Measurements from ENCODE around the gene NCKAP5.

Gene NCKAP5

GRCh38 chr2:133433455-133434451 is 134.5 kb downstream of the NCKAP5 start:
- Histone ChIP-seq H3K9ac (ENCODE audit: low read depth in 1 of 2, low read length in 2 of 2) (no peak overlapping the region), H3K27ac (ENCODE audit: low read depth, low read length) (no peak overlapping the region), H3K4me1 (ENCODE audit: control insufficient read depth in 1 of 2, insufficient read depth in 2 of 2, low read length in 2 of 2) (peaks cover 0 to 14% of the 10 kb centered on the region in 2 donors), H3K27me3 (ENCODE audit: control insufficient read depth in 1 of 2, insufficient read depth in 2 of 2, low read length in 2 of 2) (no peaks in the 10 kb centered on the region), H3K9me3 (ENCODE audit: control insufficient read depth in 1 of 2, low read length in 2 of 2) (no peaks in the 10 kb centered on the region), H3K4me3 (ENCODE audit: low read depth in 1 of 2, low read length in 2 of 2) (no peak overlapping the region), H3K36me3 (ENCODE audit: control insufficient read depth in 1 of 2, insufficient read depth in 2 of 2, low read length in 2 of 2) (no peaks in the 10 kb centered on the region)

DNA sequence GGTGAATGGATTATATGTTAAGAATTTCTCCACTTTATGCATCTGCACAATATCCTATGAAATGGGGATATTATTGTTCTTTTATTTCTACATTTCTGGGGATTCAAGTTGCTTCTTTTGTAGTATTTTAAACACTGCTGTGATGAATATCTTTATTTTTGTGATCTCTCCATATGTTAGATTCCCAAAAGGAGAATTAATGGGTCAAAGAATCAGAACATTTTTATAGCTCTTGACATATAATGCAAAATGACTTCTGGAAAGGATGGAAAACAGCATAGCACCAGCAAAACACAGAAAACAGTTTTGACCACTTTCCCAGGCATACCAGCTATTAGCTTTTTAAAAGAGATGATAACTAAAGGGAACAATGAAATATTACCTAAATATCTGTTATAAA is 135.5 kb downstream of the NCKAP5 start:
- Histone ChIP-seq H3K9me3 (ENCODE audit: control insufficient read depth in 1 of 2, low read length in 2 of 2) (no peaks in the 10 kb centered on the region), H3K27ac (ENCODE audit: low read depth, low read length) (no peak overlapping the region), H3K27me3 (ENCODE audit: control insufficient read depth in 1 of 2, insufficient read depth in 2 of 2, low read length in 2 of 2) (no peaks in the 10 kb centered on the region), H3K4me3 (ENCODE audit: low read depth in 1 of 2, low read length in 2 of 2) (no peak overlapping the region), H3K36me3 (ENCODE audit: control insufficient read depth in 1 of 2, insufficient read depth in 2 of 2, low read length in 2 of 2) (no peaks in the 10 kb centered on the region), H3K4me1 (ENCODE audit: control insufficient read depth in 1 of 2, insufficient read depth in 2 of 2, low read length in 2 of 2) (peaks cover 0 to 14% of the 10 kb centered on the region in 2 donors), H3K9ac (ENCODE audit: low read depth in 1 of 2, low read length in 2 of 2) (no peak overlapping the region)

DNA sequence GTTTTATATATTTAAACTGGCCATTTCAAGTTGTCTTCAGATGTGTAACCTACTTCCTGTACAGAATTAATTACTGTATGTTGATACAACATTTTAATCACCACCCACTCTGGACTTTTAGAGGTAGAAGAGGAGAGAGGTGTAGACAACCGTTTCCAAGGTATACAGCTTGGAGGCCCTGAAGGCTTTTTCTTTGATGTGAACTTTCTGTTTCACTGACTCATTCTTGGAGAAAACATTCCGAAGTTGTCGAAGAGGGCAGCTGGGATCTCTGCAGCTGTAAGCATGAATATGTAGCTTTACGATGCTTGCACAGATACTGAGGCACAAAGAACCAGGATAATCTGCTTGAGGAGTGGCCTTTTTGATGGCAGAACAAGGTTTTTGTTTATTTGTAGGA is 137.0 kb downstream of the NCKAP5 start:
- Histone ChIP-seq H3K27ac (ENCODE audit: low read depth, low read length) (no peak overlapping the region), H3K36me3 (ENCODE audit: control insufficient read depth in 1 of 2, insufficient read depth in 2 of 2, low read length in 2 of 2) (no peaks in the 10 kb centered on the region)

GRCh38 chr2:133426791-133427190 is 141.5 kb downstream of the NCKAP5 start:
- no peaks in the 10 kb centered on the region for H3K9me3 ChIP-seq (ENCODE audit: control insufficient read depth in 1 of 2, low read length in 2 of 2)
- H3K4me3 ChIP-seq (ENCODE audit: low read depth in 1 of 2, low read length in 2 of 2) = no peak overlapping the region
- peaks cover 7 to 10% of the 10 kb centered on the region in 2 donors for H3K4me1 ChIP-seq (ENCODE audit: control insufficient read depth in 1 of 2, insufficient read depth in 2 of 2, low read length in 2 of 2)
- no peaks in the 10 kb centered on the region for H3K36me3 ChIP-seq (ENCODE audit: control insufficient read depth in 1 of 2, insufficient read depth in 2 of 2, low read length in 2 of 2)
- no peak overlapping the region for H3K9ac ChIP-seq (ENCODE audit: low read depth in 1 of 2, low read length in 2 of 2)
- H3K27me3 ChIP-seq (ENCODE audit: control insufficient read depth in 1 of 2, insufficient read depth in 2 of 2, low read length in 2 of 2) = no peaks in the 10 kb centered on the region
- no peak overlapping the region for H3K27ac ChIP-seq (ENCODE audit: low read depth, low read length)

More for the DNA sequence above, 137.0 kb downstream of the NCKAP5 start:
- H3K9me3 ChIP-seq (ENCODE audit: control insufficient read depth in 1 of 2, low read length in 2 of 2) = no peaks in the 10 kb centered on the region
- no peaks in the 10 kb centered on the region for H3K27me3 ChIP-seq (ENCODE audit: control insufficient read depth in 1 of 2, insufficient read depth in 2 of 2, low read length in 2 of 2)
- peaks cover 0 to 14% of the 10 kb centered on the region in 2 donors for H3K4me1 ChIP-seq (ENCODE audit: control insufficient read depth in 1 of 2, insufficient read depth in 2 of 2, low read length in 2 of 2)
- H3K9ac ChIP-seq (ENCODE audit: low read depth in 1 of 2, low read length in 2 of 2) = no peak overlapping the region
- no peak overlapping the region for H3K4me3 ChIP-seq (ENCODE audit: low read depth in 1 of 2, low read length in 2 of 2)

DNA sequence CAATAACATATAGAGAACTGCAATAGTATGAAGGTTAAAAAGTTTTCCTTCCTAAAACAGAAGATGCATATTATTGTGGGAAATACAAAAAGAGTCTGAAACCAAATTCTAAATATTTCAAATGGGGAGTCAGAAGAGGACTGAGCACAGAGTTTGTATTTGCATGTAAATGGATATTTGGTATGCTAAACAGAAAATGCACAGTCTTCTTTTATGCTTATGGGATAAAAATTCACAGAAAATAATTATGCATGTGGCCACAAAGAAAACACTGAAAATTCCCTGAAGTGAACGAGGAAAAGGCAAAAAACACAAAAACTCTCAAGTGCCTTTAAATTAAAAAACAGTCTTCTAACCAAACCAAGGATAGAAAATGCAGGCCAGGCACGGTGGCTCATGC is 142.7 kb downstream of the NCKAP5 start:
- no peak overlapping the region for H3K4me3 ChIP-seq (ENCODE audit: low read depth in 1 of 2, low read length in 2 of 2)
- no peaks in the 10 kb centered on the region for H3K9me3 ChIP-seq (ENCODE audit: control insufficient read depth in 1 of 2, low read length in 2 of 2)
- H3K27ac ChIP-seq (ENCODE audit: low read depth, low read length) = no peak overlapping the region
- no peak overlapping the region for H3K9ac ChIP-seq (ENCODE audit: low read depth in 1 of 2, low read length in 2 of 2)
- H3K36me3 ChIP-seq (ENCODE audit: control insufficient read depth in 1 of 2, insufficient read depth in 2 of 2, low read length in 2 of 2) = no peaks in the 10 kb centered on the region
- peaks cover 12 to 16% of the 10 kb centered on the region in 2 donors for H3K4me1 ChIP-seq (ENCODE audit: control insufficient read depth in 1 of 2, insufficient read depth in 2 of 2, low read length in 2 of 2)
- no peaks in the 10 kb centered on the region for H3K27me3 ChIP-seq (ENCODE audit: control insufficient read depth in 1 of 2, insufficient read depth in 2 of 2, low read length in 2 of 2)

DNA sequence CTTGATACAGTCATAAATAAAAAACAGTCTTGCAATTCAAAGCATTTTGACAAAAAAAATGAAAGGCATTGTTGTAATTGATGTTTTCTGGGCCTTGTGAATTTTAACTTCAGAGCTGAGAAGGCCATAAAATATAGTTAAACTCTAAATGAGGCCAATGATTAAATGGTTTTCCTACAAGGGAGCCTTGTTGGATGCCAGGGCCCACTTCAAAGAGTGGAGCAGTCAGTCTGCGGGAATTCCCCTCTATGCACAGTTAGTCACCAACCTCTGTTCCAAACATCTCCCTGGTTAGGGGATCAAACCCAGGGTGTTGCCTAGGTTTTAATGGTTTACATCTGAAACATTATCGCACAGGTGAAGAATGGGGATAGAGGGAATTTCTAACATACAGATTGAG is 143.4 kb downstream of the NCKAP5 start:
- Histone ChIP-seq H3K36me3 (ENCODE audit: control insufficient read depth in 1 of 2, insufficient read depth in 2 of 2, low read length in 2 of 2) (no peaks in the 10 kb centered on the region), H3K9ac (ENCODE audit: low read depth in 1 of 2, low read length in 2 of 2) (no peak overlapping the region), H3K27me3 (ENCODE audit: control insufficient read depth in 1 of 2, insufficient read depth in 2 of 2, low read length in 2 of 2) (no peaks in the 10 kb centered on the region), H3K27ac (ENCODE audit: low read depth, low read length) (no peak overlapping the region), H3K4me1 (ENCODE audit: control insufficient read depth in 1 of 2, insufficient read depth in 2 of 2, low read length in 2 of 2) (peaks cover 12 to 17% of the 10 kb centered on the region in 2 donors), H3K4me3 (ENCODE audit: low read depth in 1 of 2, low read length in 2 of 2) (no peak overlapping the region), H3K9me3 (ENCODE audit: control insufficient read depth in 1 of 2, low read length in 2 of 2) (no peaks in the 10 kb centered on the region)

DNA sequence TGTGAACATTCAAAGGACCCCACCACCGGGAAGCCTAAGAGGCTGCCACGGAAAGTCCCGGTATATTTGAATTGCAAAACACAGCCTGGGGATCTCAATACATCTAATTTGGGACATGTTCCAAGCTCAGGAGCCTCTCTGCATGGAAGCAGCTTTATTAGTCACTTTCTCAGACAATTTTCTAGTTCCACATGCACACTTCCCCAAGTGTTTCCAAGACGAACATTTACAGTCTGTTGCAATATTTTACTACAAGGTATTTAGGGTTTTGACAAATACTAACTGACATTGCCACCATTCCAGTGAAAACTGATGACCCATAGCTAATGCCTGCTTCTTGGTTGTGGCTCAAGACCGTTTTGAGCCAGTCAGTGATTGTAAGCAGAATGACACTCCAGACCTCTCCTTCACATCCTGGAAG is 145.3 kb downstream of the NCKAP5 start:
- Histone ChIP-seq H3K4me1 (ENCODE audit: control insufficient read depth in 1 of 2, insufficient read depth in 2 of 2, low read length in 2 of 2) (peaks cover 12 to 17% of the 10 kb centered on the region in 2 donors), H3K4me3 (ENCODE audit: low read depth in 1 of 2, low read length in 2 of 2) (no peak overlapping the region), H3K27me3 (ENCODE audit: control insufficient read depth in 1 of 2, insufficient read depth in 2 of 2, low read length in 2 of 2) (no peaks in the 10 kb centered on the region), H3K9ac (ENCODE audit: low read depth in 1 of 2, low read length in 2 of 2) (no peak overlapping the region), H3K36me3 (ENCODE audit: control insufficient read depth in 1 of 2, insufficient read depth in 2 of 2, low read length in 2 of 2) (no peaks in the 10 kb centered on the region), H3K27ac (ENCODE audit: low read depth, low read length) (no peak overlapping the region), H3K9me3 (ENCODE audit: control insufficient read depth in 1 of 2, low read length in 2 of 2) (no peaks in the 10 kb centered on the region)

DNA sequence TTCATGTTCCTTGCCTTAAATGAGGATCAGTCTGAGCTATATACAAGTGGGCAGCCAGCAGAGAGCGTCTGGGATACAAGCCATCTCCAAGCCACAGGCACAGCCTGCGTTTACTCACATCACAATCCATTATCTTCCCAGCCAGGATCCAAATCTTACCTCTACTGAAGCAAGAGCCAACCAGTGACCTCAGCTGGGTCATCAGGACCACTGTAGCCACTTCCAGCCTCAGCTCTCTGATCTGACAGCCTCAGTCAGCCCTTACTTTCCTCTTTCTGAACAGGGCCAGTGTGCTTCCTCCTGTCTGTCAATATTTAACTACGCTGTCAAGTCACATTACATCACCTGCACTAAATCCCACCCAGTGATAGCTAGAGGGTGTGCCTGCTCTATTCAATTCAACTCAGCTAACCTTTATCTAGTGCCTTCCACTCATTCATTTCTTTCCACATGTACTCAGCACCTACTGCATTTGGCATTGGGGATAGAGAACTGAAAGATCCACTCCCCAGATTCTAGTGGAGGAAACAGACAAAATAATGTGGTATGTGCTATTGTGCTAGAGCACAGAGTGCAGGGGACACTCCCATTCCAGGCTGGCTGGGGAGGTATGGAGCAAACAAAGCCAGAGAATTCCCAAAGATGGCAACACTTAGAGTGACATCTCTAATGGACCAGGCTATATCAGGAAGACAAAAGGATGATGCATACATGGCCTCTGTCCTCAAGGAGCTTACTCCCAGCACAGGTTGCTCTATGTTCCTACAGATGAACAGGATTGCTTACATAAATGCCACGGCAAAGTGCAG is 146.5 kb downstream of the NCKAP5 start:
- Histone ChIP-seq H3K4me3 (ENCODE audit: low read depth in 1 of 2, low read length in 2 of 2) (peak overlapping the region; percentile 41 to 46), H3K9ac (ENCODE audit: low read depth in 1 of 2, low read length in 2 of 2) (peak overlapping the region; percentile 35 to 49), H3K27me3 (ENCODE audit: control insufficient read depth in 1 of 2, insufficient read depth in 2 of 2, low read length in 2 of 2) (no peaks in the 10 kb centered on the region), H3K9me3 (ENCODE audit: control insufficient read depth in 1 of 2, low read length in 2 of 2) (no peaks in the 10 kb centered on the region), H3K36me3 (ENCODE audit: control insufficient read depth in 1 of 2, insufficient read depth in 2 of 2, low read length in 2 of 2) (no peaks in the 10 kb centered on the region), H3K27ac (ENCODE audit: low read depth, low read length) (no peak overlapping the region), H3K4me1 (ENCODE audit: control insufficient read depth in 1 of 2, insufficient read depth in 2 of 2, low read length in 2 of 2) (peaks cover 12 to 17% of the 10 kb centered on the region in 2 donors)

DNA sequence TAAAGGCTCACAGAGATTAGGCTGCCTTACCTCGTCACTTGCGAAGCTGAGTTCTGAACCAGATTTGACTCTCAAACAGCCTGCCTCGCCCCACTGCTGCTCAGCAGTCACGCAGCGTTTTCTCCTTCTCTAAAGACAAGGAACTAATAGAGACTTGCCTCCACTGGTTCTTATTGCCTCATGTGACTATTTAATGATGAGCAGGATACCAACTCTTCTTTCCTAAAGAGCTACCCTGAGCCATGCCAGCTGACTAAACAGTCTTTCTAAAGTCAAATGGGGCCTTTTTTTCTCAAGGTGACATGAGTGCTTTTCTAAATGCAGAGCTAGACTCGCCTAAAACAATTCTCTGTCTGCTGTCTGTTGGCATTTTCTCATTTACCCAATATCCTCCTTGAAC is 147.5 kb downstream of the NCKAP5 start:
- Histone ChIP-seq H3K4me3 (ENCODE audit: low read depth in 1 of 2, low read length in 2 of 2) (peak overlapping the region in 1 of 2 donors; percentile 46), H3K27me3 (ENCODE audit: control insufficient read depth in 1 of 2, insufficient read depth in 2 of 2, low read length in 2 of 2) (no peaks in the 10 kb centered on the region), H3K9me3 (ENCODE audit: control insufficient read depth in 1 of 2, low read length in 2 of 2) (no peaks in the 10 kb centered on the region), H3K27ac (ENCODE audit: low read depth, low read length) (no peak overlapping the region), H3K9ac (ENCODE audit: low read depth in 1 of 2, low read length in 2 of 2) (no peak overlapping the region), H3K4me1 (ENCODE audit: control insufficient read depth in 1 of 2, insufficient read depth in 2 of 2, low read length in 2 of 2) (peaks cover 12 to 17% of the 10 kb centered on the region in 2 donors), H3K36me3 (ENCODE audit: control insufficient read depth in 1 of 2, insufficient read depth in 2 of 2, low read length in 2 of 2) (no peaks in the 10 kb centered on the region)

- Histone ChIP-seq H3K9me3 (ENCODE audit: control insufficient read depth in 1 of 2, low read length in 2 of 2) (no peaks in the 10 kb centered on the region), H3K36me3 (ENCODE audit: control insufficient read depth in 1 of 2, insufficient read depth in 2 of 2, low read length in 2 of 2) (no peaks in the 10 kb centered on the region), H3K4me1 (ENCODE audit: control insufficient read depth in 1 of 2, insufficient read depth in 2 of 2, low read length in 2 of 2) (peaks cover 12 to 17% of the 10 kb centered on the region in 2 donors), H3K27ac (ENCODE audit: low read depth, low read length) (no peak overlapping the region), H3K27me3 (ENCODE audit: control insufficient read depth in 1 of 2, insufficient read depth in 2 of 2, low read length in 2 of 2) (no peaks in the 10 kb centered on the region), H3K9ac (ENCODE audit: low read depth in 1 of 2, low read length in 2 of 2) (no peak overlapping the region), H3K4me3 (ENCODE audit: low read depth in 1 of 2, low read length in 2 of 2) (no peak overlapping the region)
These were observed 149.6 kb downstream of the NCKAP5 start for GRCh38 chr2:133418671-133419070.
